ENCODE measurements around the gene PARD3.
"Not testable (repeated sequence)": the region's sequence is repeated elsewhere in the genome, so short reads cannot be mapped to it uniquely, and the experiment has no call there.

PARD3 gene

GRCh38 chr10:34815185-34816084 is at the start of gene PARD3:
TSS of gene PARD3 (minus strand) at chr10:34815296. CDS start at chr10:34814995, 301 bp downstream.
- Mint-ChIP-seq H3K4me3 (peak within 1 kb of the TSS; percentile 61), H3K27me3 (peaks cover 60% of the 10 kb centered on the region)

GRCh38 chr10:34864149-34865067 is 49.3 kb upstream of the PARD3 start:
- no peaks in the 10 kb centered on the region for H3K4me1 Mint-ChIP-seq (ENCODE audit: low read depth)
- peaks cover 4% of the 10 kb centered on the region for H3K9me3 Mint-ChIP-seq
- peaks cover 13% of the 10 kb centered on the region for H3K27me3 Mint-ChIP-seq
- H3K27ac Mint-ChIP-seq = no peak overlapping the region
- H3K4me3 Mint-ChIP-seq = no peak overlapping the region
- no peaks in the 10 kb centered on the region for H3K36me3 Mint-ChIP-seq (ENCODE audit: low read depth)

More at GRCh38 chr10:34815185-34816084, at the start of gene PARD3:
- no peak within 1 kb of the TSS for H3K27ac Mint-ChIP-seq
- H3K36me3 Mint-ChIP-seq (ENCODE audit: low read depth) = no peaks in the 10 kb centered on the region
- peaks cover 7% of the 10 kb centered on the region for H3K4me1 Mint-ChIP-seq (ENCODE audit: low read depth)
- no peaks in the 10 kb centered on the region for H3K9me3 Mint-ChIP-seq

GRCh38 chr10:34862892-34863291 is 47.8 kb upstream of the PARD3 start:
- Mint-ChIP-seq H3K36me3 (ENCODE audit: low read depth) (no peaks in the 10 kb centered on the region), H3K4me1 (ENCODE audit: low read depth) (no peaks in the 10 kb centered on the region), H3K9me3 (no peaks in the 10 kb centered on the region), H3K27me3 (peaks cover 10% of the 10 kb centered on the region), H3K27ac (no peak overlapping the region), H3K4me3 (no peak overlapping the region)

GRCh38 chr10:34861293-34862021 is 46.4 kb upstream of the PARD3 start:
- Mint-ChIP-seq H3K4me1 (ENCODE audit: low read depth) (no peaks in the 10 kb centered on the region), H3K4me3 (no peak overlapping the region), H3K27me3 (peaks cover 13% of the 10 kb centered on the region), H3K27ac (no peak overlapping the region), H3K9me3 (no peaks in the 10 kb centered on the region), H3K36me3 (ENCODE audit: low read depth) (no peaks in the 10 kb centered on the region)

GRCh38 chr10:34859170-34859569 is 44.1 kb upstream of the PARD3 start:
- H3K9me3 Mint-ChIP-seq = no peaks in the 10 kb centered on the region
- no peak overlapping the region for H3K4me3 Mint-ChIP-seq
- peaks cover 8% of the 10 kb centered on the region for H3K27me3 Mint-ChIP-seq
- no peaks in the 10 kb centered on the region for H3K36me3 Mint-ChIP-seq (ENCODE audit: low read depth)
- no peak overlapping the region for H3K27ac Mint-ChIP-seq
- no peaks in the 10 kb centered on the region for H3K4me1 Mint-ChIP-seq (ENCODE audit: low read depth)

- H3K4me1 Mint-ChIP-seq (ENCODE audit: low read depth) = no peaks in the 10 kb centered on the region
- no peaks in the 10 kb centered on the region for H3K9me3 Mint-ChIP-seq
- H3K36me3 Mint-ChIP-seq (ENCODE audit: low read depth) = no peaks in the 10 kb centered on the region
- peaks cover 5% of the 10 kb centered on the region for H3K27me3 Mint-ChIP-seq
- H3K27ac Mint-ChIP-seq = no peak overlapping the region
- no peak overlapping the region for H3K4me3 Mint-ChIP-seq
These were observed 42.9 kb upstream of the PARD3 start for GRCh38 chr10:34858003-34858402.

- peaks cover 5% of the 10 kb centered on the region for H3K27me3 Mint-ChIP-seq
- H3K9me3 Mint-ChIP-seq = no peaks in the 10 kb centered on the region
- no peak overlapping the region for H3K27ac Mint-ChIP-seq
- no peaks in the 10 kb centered on the region for H3K36me3 Mint-ChIP-seq (ENCODE audit: low read depth)
- H3K4me1 Mint-ChIP-seq (ENCODE audit: low read depth) = no peaks in the 10 kb centered on the region
- no peak overlapping the region for H3K4me3 Mint-ChIP-seq
These were observed 39.1 kb upstream of the PARD3 start for GRCh38 chr10:34854147-34854601.

GRCh38 chr10:34853357-34853756 is 38.3 kb upstream of the PARD3 start:
- Mint-ChIP-seq H3K9me3 (no peaks in the 10 kb centered on the region), H3K27me3 (peaks cover 5% of the 10 kb centered on the region), H3K36me3 (ENCODE audit: low read depth) (no peaks in the 10 kb centered on the region), H3K4me3 (no peak overlapping the region), H3K4me1 (ENCODE audit: low read depth) (no peaks in the 10 kb centered on the region), H3K27ac (no peak overlapping the region)

GRCh38 chr10:34850558-34850957 is 35.5 kb upstream of the PARD3 start:
- Mint-ChIP-seq H3K9me3 (no peaks in the 10 kb centered on the region), H3K27me3 (no peaks in the 10 kb centered on the region), H3K4me1 (ENCODE audit: low read depth) (no peaks in the 10 kb centered on the region), H3K4me3 (no peak overlapping the region), H3K27ac (no peak overlapping the region), H3K36me3 (ENCODE audit: low read depth) (no peaks in the 10 kb centered on the region)

GRCh38 chr10:34850036-34850435 is 34.9 kb upstream of the PARD3 start:
- Mint-ChIP-seq H3K9me3 (no peaks in the 10 kb centered on the region), H3K4me3 (no peak overlapping the region), H3K36me3 (ENCODE audit: low read depth) (no peaks in the 10 kb centered on the region), H3K4me1 (ENCODE audit: low read depth) (no peaks in the 10 kb centered on the region), H3K27me3 (no peaks in the 10 kb centered on the region), H3K27ac (no peak overlapping the region)

- Mint-ChIP-seq H3K36me3 (ENCODE audit: low read depth) (no peaks in the 10 kb centered on the region), H3K4me3 (no peak overlapping the region), H3K4me1 (ENCODE audit: low read depth) (no peaks in the 10 kb centered on the region), H3K27me3 (no peaks in the 10 kb centered on the region), H3K9me3 (no peaks in the 10 kb centered on the region), H3K27ac (no peak overlapping the region)
These were observed 30.0 kb upstream of the PARD3 start for GRCh38 chr10:34845070-34845469.

GRCh38 chr10:34844448-34844847 is 29.4 kb upstream of the PARD3 start:
- Mint-ChIP-seq H3K9me3 (no peaks in the 10 kb centered on the region), H3K27me3 (no peaks in the 10 kb centered on the region), H3K27ac (no peak overlapping the region), H3K4me1 (ENCODE audit: low read depth) (no peaks in the 10 kb centered on the region), H3K4me3 (no peak overlapping the region), H3K36me3 (ENCODE audit: low read depth) (no peaks in the 10 kb centered on the region)

GRCh38 chr10:34843470-34843869 is 28.4 kb upstream of the PARD3 start:
- H3K9me3 Mint-ChIP-seq; H3K27me3 Mint-ChIP-seq; H3K4me3 Mint-ChIP-seq; H3K4me1 Mint-ChIP-seq (ENCODE audit: low read depth); H3K36me3 Mint-ChIP-seq (ENCODE audit: low read depth); H3K27ac Mint-ChIP-seq: not testable (repeated sequence)

- H3K4me3 Mint-ChIP-seq = no peak overlapping the region
These were observed 23.3 kb upstream of the PARD3 start for GRCh38 chr10:34838366-34838900.

More at GRCh38 chr10:34838366-34838900, 23.3 kb upstream of the PARD3 start:
- Mint-ChIP-seq H3K9me3 (no peaks in the 10 kb centered on the region), H3K27ac (no peak overlapping the region), H3K4me1 (ENCODE audit: low read depth) (no peaks in the 10 kb centered on the region), H3K27me3 (no peaks in the 10 kb centered on the region), H3K36me3 (ENCODE audit: low read depth) (no peaks in the 10 kb centered on the region)
